ENCODE results near the gene UCHL3.

- TF ChIP-seq CTCF (IDR thresholded peaks at IDR 0.05) (no peak), EP300 (IDR thresholded peaks at IDR 0.05) (no peak), POLR2A (IDR thresholded peaks at IDR 0.05) (no peak)
These were observed 68.7 kb downstream of the UCHL3 start for GRCh38 chr13:75618308-75618707.
